NOMO-1 treated with dmso at 0.1 percent for 144 hours (cell line): ENCODE results near the gene FAR1.
"Not testable (repeated sequence)": the region's sequence is repeated elsewhere in the genome, so short reads cannot be mapped to it uniquely, and the experiment has no call there.

Experiments
- DNase-seq: peaks from one replicate; lab custom pipeline; 2025; ENCODE audit not compliant: unreplicated experiment; lab: John Stamatoyannopoulos, UW

FAR1 gene

GRCh38 chr11:13702071-13702470 is 33.6 kb downstream of the FAR1 start:
- DNase-seq: no peak

GRCh38 chr11:13705710-13706109 is 37.2 kb downstream of the FAR1 start:
- DNase-seq: no peak

- no peak for DNase-seq
Measured at GRCh38 chr11:13713982-13714381, 45.5 kb downstream of the FAR1 start.

- DNase-seq: no peak
Measured at GRCh38 chr11:13717331-13717730, 48.9 kb downstream of the FAR1 start.

GRCh38 chr11:13718394-13718793 is 49.9 kb downstream of the FAR1 start:
- DNase-seq: no peak

- DNase-seq: no peak
Measured at GRCh38 chr11:13720940-13721339, 52.5 kb downstream of the FAR1 start.

- DNase-seq: no peak
Measured at GRCh38 chr11:13721760-13722159, 53.3 kb downstream of the FAR1 start.

GRCh38 chr11:13726456-13726855 is 58.0 kb downstream of the FAR1 start:
- no peak for DNase-seq

- DNase-seq: no peak
Measured at GRCh38 chr11:13728076-13728475, 59.6 kb downstream of the FAR1 start.

GRCh38 chr11:13734530-13734929 is 66.1 kb downstream of the FAR1 start:
- DNase-seq: no peak

- DNase-seq: peak; percentile 25
Measured at GRCh38 chr11:13745165-13745564, 76.7 kb downstream of the FAR1 start.

GRCh38 chr11:13753316-13753715 is 84.8 kb downstream of the FAR1 start:
- DNase-seq: not testable (repeated sequence)

GRCh38 chr11:13759050-13759449 is 90.6 kb downstream of the FAR1 start:
- DNase-seq: no peak

- no peak for DNase-seq
Measured at GRCh38 chr11:13760115-13760514, 91.6 kb downstream of the FAR1 start.

- DNase-seq: no peak
Measured at GRCh38 chr11:13761250-13761649, 92.8 kb downstream of the FAR1 start.

GRCh38 chr11:13761716-13762115 is 93.2 kb downstream of the FAR1 start:
- DNase-seq: no peak

GRCh38 chr11:13762718-13763117 is 94.2 kb downstream of the FAR1 start:
- no peak for DNase-seq

- no peak for DNase-seq
Measured at GRCh38 chr11:13763341-13763740, 94.9 kb downstream of the FAR1 start.

- no peak for DNase-seq
Measured at GRCh38 chr11:13765886-13766285, 97.4 kb downstream of the FAR1 start.

- DNase-seq: no peak
Measured at GRCh38 chr11:13767471-13767870, 99.0 kb downstream of the FAR1 start.

GRCh38 chr11:13769188-13769587 is 100.7 kb downstream of the FAR1 start:
- DNase-seq: no peak

GRCh38 chr11:13771151-13771550 is 102.7 kb downstream of the FAR1 start:
- DNase-seq: no peak

GRCh38 chr11:13772223-13773046 is 104.0 kb downstream of the FAR1 start:
- DNase-seq: peak; percentile 67
